ENCODE measurements around the gene KRTAP12-3.
"Not testable (repeated sequence)": the region's sequence is repeated elsewhere in the genome, so short reads cannot be mapped to it uniquely, and the experiment has no call there.

KRTAP12-3 gene

GRCh38 chr21:44686843-44687561 is 29.3 kb downstream of the KRTAP12-3 start:
- peak; percentile 65 for DNase-seq

DNA sequence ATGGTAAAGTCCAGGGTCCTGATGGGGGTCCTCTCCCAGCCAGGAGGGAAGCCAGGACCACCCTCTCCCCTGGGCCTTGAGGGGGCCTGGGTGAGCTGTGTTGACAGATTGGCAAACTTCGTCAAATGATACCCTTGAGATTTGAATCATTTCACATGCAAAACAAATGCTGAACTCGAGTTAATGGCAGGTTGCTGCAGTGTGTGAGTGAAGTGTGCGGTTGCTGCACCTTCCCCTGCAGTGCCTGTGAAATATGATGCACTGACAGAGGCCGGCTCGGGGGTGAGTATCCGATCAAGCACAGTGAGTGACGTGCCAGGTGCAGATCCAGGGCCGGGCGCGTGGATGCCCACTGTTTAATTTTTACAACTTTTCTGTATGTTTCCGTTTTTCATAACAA is 29.9 kb downstream of the KRTAP12-3 start:
- DNase-seq, result no peak

- not testable (repeated sequence) for DNase-seq
Observed at GRCh38 chr21:44689740-44690139, 32.0 kb downstream of the KRTAP12-3 start.

DNA sequence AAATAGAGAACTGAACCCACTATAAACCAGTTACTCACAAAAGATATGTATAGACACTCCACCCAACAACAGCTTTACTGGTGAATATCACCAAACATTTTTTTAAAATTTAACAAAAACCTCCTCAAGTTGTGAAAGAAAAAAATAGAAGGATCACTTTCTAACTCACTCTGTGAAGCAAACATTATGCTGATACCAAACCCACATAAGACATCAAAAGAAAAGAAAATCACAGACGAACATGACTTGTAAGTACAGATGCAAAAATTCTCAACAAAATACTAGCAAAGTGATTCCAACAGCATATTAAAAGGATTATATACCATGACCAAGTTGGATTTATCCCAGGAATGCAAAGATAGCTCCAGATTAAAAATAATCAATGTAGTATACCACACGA is 34.0 kb downstream of the KRTAP12-3 start:
- DNase-seq, result no peak

- DNase-seq, result no peak
Observed at GRCh38 chr21:44692798-44693512, 35.2 kb downstream of the KRTAP12-3 start.

- no peak for DNase-seq
Observed at GRCh38 chr21:44694776-44695175, 37.0 kb downstream of the KRTAP12-3 start.

DNA sequence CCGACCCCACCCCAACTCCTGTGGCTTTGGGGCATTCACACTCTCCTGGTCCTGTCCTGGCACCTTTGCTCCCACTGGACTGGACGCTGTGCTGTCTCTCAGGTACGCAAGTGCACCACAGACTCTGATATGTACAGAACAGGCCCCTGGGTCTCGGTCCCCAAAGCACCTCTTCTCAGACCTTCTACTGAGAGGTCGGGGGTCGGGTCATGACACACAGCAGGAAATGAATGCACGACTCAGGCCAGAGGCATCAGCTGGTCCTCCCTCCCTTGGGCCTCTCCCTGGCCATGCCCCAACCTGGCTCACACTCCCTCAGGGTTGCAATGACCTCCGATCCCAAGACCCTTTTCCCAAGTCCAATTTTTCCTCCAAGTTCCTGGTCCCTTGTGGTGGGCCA is 37.5 kb downstream of the KRTAP12-3 start:
- no peak for DNase-seq

DNA sequence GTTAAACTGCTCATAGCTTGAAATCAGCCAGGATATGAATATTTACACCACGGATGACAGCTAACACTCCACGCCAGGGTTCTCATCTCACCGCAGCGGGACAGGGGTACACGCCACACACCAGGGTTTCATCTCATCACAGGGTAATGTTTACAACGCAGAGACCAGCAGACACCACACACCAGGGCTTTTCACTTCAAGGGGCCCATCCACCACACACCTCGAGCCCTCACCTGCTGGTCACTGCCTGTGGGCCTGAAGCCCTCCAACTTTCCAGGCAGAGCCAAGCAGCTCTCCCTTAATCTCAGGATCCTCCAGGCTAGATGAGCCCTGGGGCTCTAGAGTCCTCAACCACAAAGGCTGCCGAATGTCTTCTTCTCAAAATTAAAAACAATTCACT is 37.9 kb downstream of the KRTAP12-3 start:
- DNase-seq, result no peak

DNA sequence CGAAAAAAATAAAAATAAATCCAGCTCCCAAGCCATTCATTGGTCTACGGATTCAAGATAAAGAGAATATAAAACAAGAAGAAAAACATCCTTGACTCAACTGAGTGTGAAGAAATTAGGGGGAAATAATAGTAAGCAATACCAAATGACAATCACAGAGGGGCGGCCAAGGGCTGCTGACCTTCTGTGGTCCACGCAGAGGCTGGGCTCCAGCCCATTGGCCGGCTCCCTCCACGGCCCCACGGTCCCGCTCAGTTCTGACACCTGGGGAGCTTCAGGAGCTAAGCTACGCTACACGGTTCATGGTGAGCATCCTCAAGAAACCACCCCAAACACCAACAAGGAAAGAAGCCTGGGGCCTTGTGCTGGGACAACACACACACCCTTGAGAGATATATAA is 38.8 kb downstream of the KRTAP12-3 start:
- no peak for DNase-seq

GRCh38 chr21:44697172-44697810 is 39.6 kb downstream of the KRTAP12-3 start, which contains the start of gene KRTAP10-12:
Gene KRTAP10-12 (plus strand): TSS chr21:44697172. CDS start chr21:44697202, 30 bp downstream.
- DNase-seq, result not testable (repeated sequence)

GRCh38 chr21:44697811-44698734 is 40.3 kb downstream of the KRTAP12-3 start:
- DNase-seq, result peak; percentile 74

DNA sequence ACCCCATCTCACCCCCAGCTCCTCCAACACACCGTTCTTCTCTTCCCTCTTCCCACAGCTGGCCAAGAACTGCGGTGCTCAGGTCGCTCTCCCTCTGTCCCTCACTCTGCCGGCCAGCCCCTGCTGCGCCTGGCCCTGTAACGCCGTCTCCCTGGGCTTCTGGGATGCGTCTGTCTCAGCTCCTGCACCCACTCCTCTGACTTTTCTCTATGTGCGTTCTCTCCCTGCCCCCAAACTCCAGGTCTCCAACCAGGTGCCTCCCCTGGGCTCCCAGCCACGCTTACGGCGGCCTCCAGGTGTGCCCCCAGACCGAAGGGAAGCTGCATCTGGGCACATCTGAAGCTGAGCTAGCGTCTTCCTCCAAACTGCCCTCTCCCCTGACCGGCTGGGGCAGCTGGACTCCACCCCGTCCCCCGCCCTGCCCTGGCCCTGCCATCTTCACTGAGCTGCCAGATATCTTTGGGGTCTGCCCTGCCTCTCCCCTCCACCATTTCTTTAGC is 41.8 kb downstream of the KRTAP12-3 start:
- DNase-seq, result no peak

DNA sequence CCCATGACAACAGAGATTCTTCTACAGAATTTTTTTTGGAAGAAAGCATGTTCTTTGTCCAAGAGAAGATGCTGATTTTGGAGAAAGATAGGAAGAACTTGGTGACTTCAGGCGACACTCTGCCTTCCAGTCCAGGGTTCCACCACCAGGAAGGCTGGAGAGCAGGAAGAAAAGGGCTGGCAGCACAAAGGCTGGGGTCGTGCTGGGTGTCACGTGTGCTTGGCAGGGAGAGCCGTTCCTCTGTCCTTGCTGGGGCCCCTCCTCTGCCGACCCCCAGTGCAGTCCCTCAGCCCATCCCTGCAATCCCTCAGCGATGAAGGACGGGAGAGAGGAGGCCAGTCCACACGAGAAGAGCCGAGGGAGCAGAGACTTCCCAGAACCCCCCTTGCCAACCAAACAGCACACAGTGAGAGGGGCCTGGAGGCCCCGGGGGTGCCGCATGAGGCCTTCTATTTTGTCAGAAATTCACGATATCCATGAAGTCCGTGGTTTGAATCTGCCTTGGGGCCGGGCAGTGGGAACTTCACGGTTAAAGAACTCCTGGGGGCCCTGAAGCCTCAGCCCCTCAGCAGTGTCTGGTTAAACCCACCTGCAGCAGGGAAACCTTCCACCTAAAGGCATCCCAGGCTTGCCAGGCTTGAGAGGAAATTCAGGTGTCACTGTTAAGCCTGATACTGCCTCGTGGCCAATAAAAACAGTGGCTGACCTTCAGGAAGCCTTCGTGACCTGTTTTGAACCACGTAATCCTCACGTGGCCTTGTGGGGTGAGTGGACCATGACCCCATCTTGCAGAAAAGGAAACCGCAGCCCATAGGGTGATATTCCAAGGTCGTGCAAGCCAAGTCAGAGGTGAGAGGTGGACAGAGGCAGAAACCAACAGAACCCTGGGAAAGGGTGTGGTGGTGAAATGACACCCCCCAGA is 42.6 kb downstream of the KRTAP12-3 start:
- DNase-seq, result peak; percentile 48

DNA sequence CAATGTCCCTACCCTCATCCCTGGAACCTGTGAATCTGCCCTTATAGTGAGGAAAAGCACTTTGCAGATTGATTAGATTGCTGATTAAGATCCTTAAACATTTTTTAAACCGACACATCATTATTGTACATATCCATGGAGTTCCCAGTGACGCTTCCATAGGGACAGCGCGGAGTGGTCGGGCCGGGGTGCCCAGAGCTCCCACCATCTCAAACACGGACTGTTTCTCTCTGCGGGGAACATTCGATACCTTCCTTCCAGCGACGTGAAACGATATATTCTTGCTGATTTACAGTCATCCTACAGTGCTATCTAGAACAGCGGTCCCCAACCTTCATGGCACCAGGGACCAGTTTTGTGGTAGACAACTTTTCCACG is 43.3 kb downstream of the KRTAP12-3 start:
- DNase-seq, result no peak

GRCh38 chr21:44701541-44701940 is 43.8 kb downstream of the KRTAP12-3 start:
- DNase-seq, result no peak

DNA sequence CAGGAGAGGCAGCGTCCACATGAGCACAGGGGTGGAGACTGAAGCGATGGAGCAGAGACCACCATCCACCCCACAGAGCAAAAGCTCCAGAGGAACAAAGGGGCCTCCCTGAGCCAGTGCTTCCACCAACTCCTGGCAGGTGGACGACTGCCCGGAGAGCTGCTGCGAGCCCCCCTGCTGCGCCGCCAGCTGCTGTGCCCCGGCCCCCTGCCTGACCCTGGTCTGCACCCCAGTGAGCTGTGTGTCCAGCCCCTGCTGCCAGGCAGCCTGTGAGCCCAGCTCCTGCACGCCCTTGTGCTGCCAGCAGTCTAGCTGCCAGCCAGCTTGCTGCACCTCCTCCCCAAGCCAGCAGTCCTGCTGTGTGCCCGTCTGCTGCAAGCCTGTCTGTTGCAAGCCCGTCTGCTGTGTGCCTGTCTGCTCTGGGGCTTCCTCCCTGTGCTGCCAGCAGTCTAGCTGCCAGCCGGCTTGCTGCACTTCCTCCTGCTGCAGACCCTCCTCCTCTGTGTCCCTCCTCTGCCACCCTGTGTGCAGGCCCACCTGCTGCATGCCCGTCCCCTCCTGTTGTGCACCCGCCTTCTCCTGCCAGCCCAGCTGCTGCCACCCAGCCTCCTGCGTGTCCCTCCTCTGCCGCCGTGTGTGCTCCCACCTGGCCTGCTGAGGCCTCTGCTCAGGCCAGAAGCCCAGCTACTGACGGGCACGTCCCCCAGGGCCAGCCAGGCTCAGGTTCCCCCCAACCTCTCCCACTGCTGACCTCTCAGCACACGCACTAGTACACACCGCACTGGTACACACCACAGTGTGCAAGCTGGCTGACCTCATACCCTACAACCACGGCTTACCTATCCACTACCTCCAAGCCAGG is 44.6 kb downstream of the KRTAP12-3 start:
- no peak for DNase-seq

GRCh38 chr21:44702973-44703730 is 45.4 kb downstream of the KRTAP12-3 start:
- no peak for DNase-seq

GRCh38 chr21:44703731-44704635 is 46.3 kb downstream of the KRTAP12-3 start:
- no peak for DNase-seq

- DNase-seq, result no peak
Observed at GRCh38 chr21:44704636-44705001, 46.9 kb downstream of the KRTAP12-3 start.
